Measurements from ENCODE around the gene PPP1R27. TPM values are rescaled to one million over a fixed set of nuclear protein-coding genes. Genes with fewer than 3 reads are reported as not detected.

Gene PPP1R27
- total RNA-seq, 6 donors from 2014 or later, result not detected

- Histone ChIP-seq H3K4me3 (no peak overlapping the region), H3K4me1 (peaks cover 9 to 24% (median 15%) of the 10 kb centered on the region in 4 donors), H3K27ac (no peak overlapping the region), H3K36me3 (no peaks in the 10 kb centered on the region), H3K9me3 (no peaks in the 10 kb centered on the region), H3K27me3 (peaks cover 0 to 65% (median 35%) of the 10 kb centered on the region in 4 donors)
- no peak for DNase-seq
- ATAC-seq (ENCODE audit: low FRiP score in 2 of 2), result no peak
- WGBS, 2 donors, result 43 to 74% methylated on average over 4 to 18 of the region's 18 CpGs
- no peak for TF ChIP-seq EP300 (IDR thresholded peaks at IDR 0.05)
- TF ChIP-seq POLR2A (IDR thresholded peaks at IDR 0.05), result no peak
- no peak for TF ChIP-seq POLR2AphosphoS5 (IDR thresholded peaks at IDR 0.05)
- no peak for TF ChIP-seq CTCF (IDR thresholded peaks at IDR 0.05)
These were observed 29.0 kb downstream of the PPP1R27 start for GRCh38 chr17:81805707-81806460.

- ATAC-seq (ENCODE audit: low FRiP score in 2 of 2) (no peak), DNase-seq (peak in 1 of 2 donors; percentile 85)
- no peak overlapping the region for H3K27ac ChIP-seq
- H3K36me3 ChIP-seq, result no peaks in the 10 kb centered on the region
- TF ChIP-seq POLR2A (IDR thresholded peaks at IDR 0.05) (no peak), POLR2AphosphoS5 (IDR thresholded peaks at IDR 0.05) (no peak), CTCF (IDR thresholded peaks at IDR 0.05) (no peak), EP300 (IDR thresholded peaks at IDR 0.05) (no peak)
- H3K9me3 ChIP-seq, result no peaks in the 10 kb centered on the region
- peaks cover 0 to 61% (median 35%) of the 10 kb centered on the region in 4 donors for H3K27me3 ChIP-seq
- peak overlapping the region in 2 of 4 donors; percentile 8 to 10 for H3K4me3 ChIP-seq
- H3K4me1 ChIP-seq, result peaks cover 9 to 24% (median 15%) of the 10 kb centered on the region in 4 donors
- WGBS, 2 donors, result 0% methylated on average over 45 of the region's 65 CpGs; no CpG with 5 or more reads in 1 of the 2 donors
These were observed 30.1 kb downstream of the PPP1R27 start for GRCh38 chr17:81804559-81805399.

GRCh38 chr17:81803728-81804558 is 30.9 kb downstream of the PPP1R27 start, which contains the start of gene GCGR:
GCGR (plus strand) TSS chr17:81804150; CDS start chr17:81809019, 4,869 bp downstream.
- Histone ChIP-seq H3K36me3 (no peaks in the 10 kb centered on the region), H3K4me3 (peak within 1 kb of the TSS in 3 of 4 donors; percentile 8 to 15 (median 10)), H3K4me1 (peaks cover 9 to 24% (median 15%) of the 10 kb centered on the region in 4 donors), H3K27me3 (peaks cover 0 to 57% (median 35%) of the 10 kb centered on the region in 4 donors), H3K9me3 (no peaks in the 10 kb centered on the region), H3K27ac (no peak within 1 kb of the TSS)
- ATAC-seq (ENCODE audit: low FRiP score in 2 of 2) (no peak), DNase-seq (peak in 1 of 2 donors; percentile 81)
- TF ChIP-seq CTCF (IDR thresholded peaks at IDR 0.05), result no peak
- no peak for TF ChIP-seq POLR2A (IDR thresholded peaks at IDR 0.05)
- TF ChIP-seq POLR2AphosphoS5 (IDR thresholded peaks at IDR 0.05), result no peak
- no peak for TF ChIP-seq EP300 (IDR thresholded peaks at IDR 0.05)
- 2 to 3% methylated on average over 13 to 17 of the region's 110 CpGs for WGBS, 2 donors

GRCh38 chr17:81802856-81803643 is 31.8 kb downstream of the PPP1R27 start:
- DNase-seq, result peak in 1 of 2 donors; percentile 67
- no peak overlapping the region for H3K4me3 ChIP-seq
- no peaks in the 10 kb centered on the region for H3K36me3 ChIP-seq
- whole genome bisulfite sequencing, 2 donors, result 27 to 36% methylated on average over 21 to 26 of the region's 26 CpGs
- no peak overlapping the region for H3K27ac ChIP-seq
- ATAC-seq (ENCODE audit: low FRiP score in 2 of 2), result no peak
- TF ChIP-seq POLR2AphosphoS5 (IDR thresholded peaks at IDR 0.05) (no peak), CTCF (IDR thresholded peaks at IDR 0.05) (no peak), POLR2A (IDR thresholded peaks at IDR 0.05) (no peak)
- H3K4me1 ChIP-seq, result peaks cover 9 to 24% (median 15%) of the 10 kb centered on the region in 4 donors
- H3K9me3 ChIP-seq, result no peaks in the 10 kb centered on the region
- peaks cover 0 to 54% (median 35%) of the 10 kb centered on the region in 4 donors for H3K27me3 ChIP-seq
